HL-60 (cell line): ENCODE results near the gene FAM186B.

Experiments
- CTCF ChIP-seq: IDR thresholded peaks from one replicate; pipeline ENCODE4 v1.5.1; 2011; ENCODE audit warnings: low read length, control low read depth, inconsistent platforms; ENCODE audit not compliant: insufficient read depth
- POLR2AphosphoS5 ChIP-seq: IDR thresholded peaks from 2 replicates; pipeline ENCODE4 v1.6.1; 2012; ENCODE audit warnings: low read depth

DNA sequence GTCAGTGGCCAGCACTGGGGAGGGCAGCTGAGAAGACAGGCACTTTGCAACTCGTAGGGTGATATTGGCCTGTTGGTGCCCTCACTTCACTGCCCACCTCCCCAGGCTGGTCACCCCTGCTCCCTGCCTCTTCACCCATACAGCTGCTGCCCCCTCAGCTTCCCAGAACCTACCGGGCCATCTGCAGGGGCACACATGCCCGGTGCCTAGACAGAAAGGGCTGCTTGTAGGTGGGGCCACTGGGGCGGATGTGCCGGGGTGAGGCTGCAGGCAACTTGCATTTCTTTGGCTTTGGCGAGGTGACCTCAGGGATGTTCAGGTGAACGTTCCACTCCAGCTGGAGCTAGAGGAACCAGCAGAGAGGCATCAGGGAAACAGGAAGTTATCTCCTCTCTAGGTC lies 17.2 kb downstream of the FAM186B start:
- TF ChIP-seq CTCF (no peak), POLR2AphosphoS5 (no peak)
